AG09319 (cell line): ENCODE results near the gene PCDHGA5.
A peak's percentile ranks its signal among the peaks of the same experiment; 100 is the strongest.
"Not testable (repeated sequence)": the region's sequence is repeated elsewhere in the genome, so short reads cannot be mapped to it uniquely, and the experiment has no call there.

Source experiments
- DNase-seq: peaks from one replicate; pipeline ENCODE4 v3.0.0-alpha.2; 2010; ENCODE audit warnings: low read depth; ENCODE audit errors: extremely low read depth
- TF ChIP-seq, protein P1 (sequence below): IDR thresholded peaks from 2 replicates; pipeline ENCODE4 v1.5.1; 2011; ENCODE audit warnings: low read depth, mild to moderate bottlenecking, inconsistent platforms, low read length, moderate library complexity

The PCDHGA5 gene

DNA sequence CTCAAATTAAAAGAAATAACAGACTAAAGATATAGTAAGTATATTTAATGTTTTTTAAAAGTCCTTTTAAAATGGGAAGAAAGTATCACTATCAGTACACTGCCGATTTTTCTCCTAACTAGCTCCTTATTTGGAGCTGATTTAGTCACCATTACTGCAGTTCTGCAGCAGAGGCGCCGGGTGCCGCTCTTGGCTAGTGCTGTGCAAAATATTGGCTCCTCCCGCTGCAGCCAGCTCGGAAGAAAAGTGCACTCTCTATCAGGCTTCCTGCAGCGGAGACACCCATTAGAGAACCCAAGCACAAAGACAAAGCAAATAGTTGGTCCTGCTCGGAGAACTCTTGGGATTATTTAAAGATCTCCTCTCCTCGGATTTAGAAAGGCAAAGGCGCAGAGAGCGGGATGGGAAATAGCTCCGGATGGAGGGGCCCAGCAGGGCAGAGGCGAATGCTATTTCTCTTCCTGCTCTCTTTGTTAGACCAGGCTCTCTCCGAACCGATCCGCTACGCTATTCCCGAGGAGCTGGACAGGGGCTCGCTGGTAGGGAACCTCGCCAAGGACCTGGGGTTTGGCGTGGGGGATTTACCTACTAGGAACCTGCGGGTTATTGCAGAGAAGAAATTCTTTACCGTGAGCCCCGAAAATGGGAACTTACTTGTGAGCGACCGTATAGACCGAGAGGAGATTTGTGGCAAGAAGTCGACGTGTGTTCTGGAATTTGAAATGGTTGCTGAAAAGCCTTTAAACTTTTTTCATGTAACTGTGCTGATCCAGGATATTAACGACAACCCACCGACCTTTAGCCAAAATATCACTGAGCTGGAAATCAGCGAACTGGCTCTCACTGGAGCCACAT lies 6.3 kb downstream of the PCDHGA5 start, which contains the start of gene PCDHGB3:
PCDHGB3 (plus strand) TSS at position 249 of the 855 bp plus-strand sequence; CDS start at position 402, 153 bp downstream.
- TF ChIP-seq, protein P1, sequence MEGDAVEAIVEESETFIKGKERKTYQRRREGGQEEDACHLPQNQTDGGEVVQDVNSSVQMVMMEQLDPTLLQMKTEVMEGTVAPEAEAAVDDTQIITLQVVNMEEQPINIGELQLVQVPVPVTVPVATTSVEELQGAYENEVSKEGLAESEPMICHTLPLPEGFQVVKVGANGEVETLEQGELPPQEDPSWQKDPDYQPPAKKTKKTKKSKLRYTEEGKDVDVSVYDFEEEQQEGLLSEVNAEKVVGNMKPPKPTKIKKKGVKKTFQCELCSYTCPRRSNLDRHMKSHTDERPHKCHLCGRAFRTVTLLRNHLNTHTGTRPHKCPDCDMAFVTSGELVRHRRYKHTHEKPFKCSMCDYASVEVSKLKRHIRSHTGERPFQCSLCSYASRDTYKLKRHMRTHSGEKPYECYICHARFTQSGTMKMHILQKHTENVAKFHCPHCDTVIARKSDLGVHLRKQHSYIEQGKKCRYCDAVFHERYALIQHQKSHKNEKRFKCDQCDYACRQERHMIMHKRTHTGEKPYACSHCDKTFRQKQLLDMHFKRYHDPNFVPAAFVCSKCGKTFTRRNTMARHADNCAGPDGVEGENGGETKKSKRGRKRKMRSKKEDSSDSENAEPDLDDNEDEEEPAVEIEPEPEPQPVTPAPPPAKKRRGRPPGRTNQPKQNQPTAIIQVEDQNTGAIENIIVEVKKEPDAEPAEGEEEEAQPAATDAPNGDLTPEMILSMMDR: peak; percentile 50
- DNase-seq: no peak

DNA sequence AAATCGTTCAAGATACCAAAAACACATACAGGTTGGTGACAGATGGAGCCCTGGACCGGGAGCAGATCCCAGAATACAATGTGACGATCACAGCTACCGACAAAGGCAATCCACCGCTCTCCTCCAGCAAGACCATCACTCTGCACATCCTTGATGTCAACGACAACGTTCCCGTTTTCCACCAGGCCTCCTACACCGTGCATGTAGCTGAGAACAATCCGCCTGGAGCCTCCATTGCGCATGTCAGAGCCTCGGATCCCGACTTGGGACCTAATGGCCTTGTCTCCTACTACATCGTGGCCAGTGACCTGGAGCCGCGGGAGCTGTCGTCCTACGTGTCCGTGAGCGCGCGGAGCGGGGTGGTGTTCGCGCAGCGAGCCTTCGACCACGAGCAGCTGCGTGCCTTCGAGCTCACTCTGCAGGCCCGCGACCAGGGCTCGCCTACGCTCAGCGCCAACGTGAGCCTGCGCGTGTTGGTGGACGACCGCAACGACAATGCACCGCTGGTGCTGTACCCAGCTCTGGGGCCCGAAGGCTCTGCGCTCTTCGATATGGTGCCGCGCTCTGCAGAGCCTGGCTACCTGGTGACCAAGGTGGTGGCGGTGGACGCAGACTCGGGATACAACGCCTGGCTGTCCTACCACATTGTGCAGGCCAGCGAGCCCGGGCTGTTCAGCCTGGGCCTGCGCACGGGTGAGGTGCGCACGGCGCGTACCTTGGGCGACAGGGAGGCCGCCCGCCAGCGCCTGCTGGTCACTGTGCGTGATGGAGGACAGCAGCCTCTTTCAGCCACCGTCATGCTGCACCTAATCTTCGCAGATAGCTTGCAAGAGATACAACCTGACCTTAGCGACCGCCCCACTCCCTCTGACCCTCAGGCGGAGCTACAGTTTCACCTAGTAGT lies 7.9 kb downstream of the PCDHGA5 start:
- no peak for DNase-seq
- TF ChIP-seq, protein P1: no peak

DNA sequence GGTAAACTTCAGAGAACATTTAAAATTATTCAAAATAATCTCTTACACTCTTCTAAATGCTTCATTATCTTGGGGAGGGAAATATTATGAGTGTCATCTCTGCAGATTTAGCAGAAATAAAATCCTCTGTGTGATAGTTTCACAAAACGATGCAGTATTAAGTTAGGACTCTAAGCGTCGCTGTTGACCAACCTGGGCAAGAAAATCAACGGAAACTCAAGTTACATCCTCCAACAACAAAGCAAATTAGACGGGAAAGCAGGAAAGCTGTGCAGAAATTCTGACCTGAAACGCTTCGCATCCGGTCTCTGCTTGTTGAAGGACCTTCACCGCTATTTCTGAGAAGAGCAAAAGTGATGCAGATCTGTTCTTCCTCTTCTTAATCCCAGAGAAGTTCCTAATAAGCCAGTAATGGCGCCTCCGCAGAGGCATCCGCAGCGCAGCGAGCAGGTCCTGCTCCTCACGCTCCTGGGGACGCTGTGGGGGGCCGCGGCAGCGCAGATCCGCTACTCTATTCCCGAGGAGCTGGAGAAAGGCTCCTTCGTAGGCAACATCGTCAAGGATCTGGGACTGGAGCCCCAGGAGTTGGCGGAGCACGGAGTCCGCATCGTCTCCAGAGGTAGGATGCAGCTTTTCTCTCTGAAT lies 9.8 kb downstream of the PCDHGA5 start, which contains the start of gene PCDHGA6:
PCDHGA6 (plus strand) TSS at position 219 of the 645 bp plus-strand sequence; CDS start at position 412, 193 bp downstream.
- TF ChIP-seq, protein P1: peak; percentile 40
- DNase-seq: no peak

DNA sequence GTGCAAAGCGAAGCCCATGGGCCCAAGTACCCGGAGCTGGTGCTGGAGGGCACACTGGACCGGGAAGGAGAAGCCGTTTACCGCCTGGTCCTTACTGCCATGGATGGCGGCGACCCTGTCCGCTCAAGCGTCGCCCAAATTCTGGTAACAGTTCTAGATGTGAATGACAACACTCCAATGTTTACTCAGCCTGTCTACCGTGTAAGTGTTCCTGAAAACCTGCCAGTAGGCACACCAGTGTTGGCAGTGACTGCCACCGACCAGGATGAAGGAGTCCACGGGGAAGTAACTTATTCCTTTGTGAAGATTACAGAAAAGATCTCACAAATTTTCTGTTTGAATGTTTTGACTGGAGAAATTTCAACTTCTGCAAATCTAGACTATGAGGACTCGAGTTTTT lies 10.7 kb downstream of the PCDHGA5 start:
- DNase-seq: no peak
- TF ChIP-seq, protein P1: no peak

DNA sequence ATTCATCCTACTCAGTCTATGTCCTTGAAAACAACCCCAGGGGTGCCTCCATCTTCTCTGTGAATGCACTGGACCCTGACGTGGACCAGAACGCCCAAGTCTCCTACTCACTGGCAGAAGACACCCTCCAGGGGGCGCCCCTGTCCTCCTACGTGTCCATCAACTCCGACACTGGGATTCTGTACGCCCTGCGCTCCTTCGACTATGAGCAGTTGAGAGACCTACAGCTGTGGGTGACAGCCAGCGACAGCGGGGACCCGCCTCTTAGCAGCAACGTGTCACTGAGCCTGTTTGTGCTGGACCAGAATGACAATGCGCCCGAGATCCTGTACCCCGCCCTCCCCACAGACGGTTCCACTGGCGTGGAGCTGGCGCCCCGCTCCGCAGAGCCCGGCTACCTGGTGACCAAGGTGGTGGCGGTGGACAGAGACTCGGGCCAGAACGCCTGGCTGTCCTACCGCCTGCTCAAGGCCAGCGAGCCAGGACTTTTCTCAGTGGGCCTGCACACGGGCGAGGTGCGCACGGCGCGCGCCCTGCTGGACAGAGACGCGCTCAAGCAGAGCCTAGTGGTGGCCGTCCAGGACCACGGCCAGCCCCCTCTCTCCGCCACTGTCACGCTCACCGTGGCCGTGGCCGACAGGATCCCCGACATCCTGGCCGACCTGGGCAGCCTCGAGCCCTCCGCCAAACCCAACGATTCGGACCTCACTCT lies 11.6 kb downstream of the PCDHGA5 start:
- not testable (repeated sequence) for DNase-seq

DNA sequence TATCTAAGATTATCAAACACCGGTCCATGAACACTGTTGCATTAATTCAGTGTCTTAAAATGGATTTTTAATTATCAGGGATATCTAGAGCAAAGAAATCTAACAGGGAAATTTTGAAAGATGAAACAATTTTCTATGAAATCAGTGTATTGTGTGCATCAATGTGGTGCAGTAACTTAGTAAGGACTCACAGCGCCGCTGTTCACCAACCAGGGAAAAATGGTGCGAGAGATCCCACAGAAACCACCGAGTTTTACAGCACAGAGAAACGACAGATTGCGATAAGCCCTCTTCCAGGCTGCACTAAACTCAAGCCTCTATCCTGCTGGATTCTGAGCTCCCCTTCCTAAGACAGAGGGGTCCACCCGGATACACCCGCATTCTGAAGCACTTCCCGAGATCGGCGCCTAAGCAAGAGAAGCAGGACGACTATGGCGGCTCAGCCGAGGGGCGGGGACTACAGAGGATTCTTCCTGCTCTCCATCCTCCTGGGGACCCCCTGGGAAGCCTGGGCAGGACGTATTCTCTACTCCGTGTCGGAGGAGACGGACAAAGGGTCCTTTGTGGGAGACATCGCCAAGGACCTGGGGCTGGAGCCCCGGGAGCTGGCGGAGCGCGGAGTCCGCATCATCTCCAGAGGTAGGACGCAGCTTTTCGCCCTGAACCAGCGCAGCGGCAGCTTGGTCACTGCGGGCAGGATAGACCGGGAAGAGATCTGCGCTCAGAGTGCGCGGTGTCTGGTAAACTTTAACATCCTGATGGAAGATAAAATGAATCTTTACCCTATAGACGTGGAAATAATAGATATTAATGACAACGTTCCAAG lies 18.7 kb downstream of the PCDHGA5 start, which contains the start of gene PCDHGA7:
PCDHGA7 (plus strand) TSS at position 274 of the 826 bp plus-strand sequence; CDS start at position 432, 158 bp downstream.
- no peak for DNase-seq

More for the DNA sequence above, 18.7 kb downstream of the PCDHGA5 start, which contains the start of gene PCDHGA7:
- TF ChIP-seq, protein P1: peak; percentile 32
